ENCODE data around the gene PSMD5.
"Not testable (repeated sequence)": the region's sequence is repeated elsewhere in the genome, so short reads cannot be mapped to it uniquely, and the experiment has no call there.

Gene PSMD5

GRCh38 chr9:120807607-120808379 is 34.9 kb downstream of the PSMD5 start:
- H3K9ac ChIP-seq (ENCODE audit: low read depth, low read length, poor library complexity, severe bottlenecking), result no peak overlapping the region
- no peak overlapping the region for H2AFZ ChIP-seq (ENCODE audit: low read length)
- H3K36me3 ChIP-seq (ENCODE audit: insufficient read depth, low read length), result no peaks in the 10 kb centered on the region
- H4K20me1 ChIP-seq (ENCODE audit: insufficient read depth, low read length, poor library complexity, severe bottlenecking), result no peaks in the 10 kb centered on the region
- H3K4me3 ChIP-seq (ENCODE audit: low read length, poor library complexity, severe bottlenecking), result no peak overlapping the region
- no peaks in the 10 kb centered on the region for H3F3A ChIP-seq (ENCODE audit: low read depth)
- no peaks in the 10 kb centered on the region for H3K79me2 ChIP-seq (ENCODE audit: insufficient read depth, low read length)
- no peak for TF ChIP-seq EZH2phosphoT487 (IDR thresholded peaks at IDR 0.05; ENCODE audit: borderline replicate concordance)
- no peak for TF ChIP-seq CTCF (conservative IDR thresholded peaks at IDR 0.05; ENCODE audit: low read length)
- no peaks in the 10 kb centered on the region for H3K9me2 ChIP-seq (replicated peaks; ENCODE audit: low read depth, low read length)
- H3K4me2 ChIP-seq (ENCODE audit: low read depth, low read length, poor library complexity, severe bottlenecking), result no peak overlapping the region
- no peaks in the 10 kb centered on the region for H3K4me1 ChIP-seq (ENCODE audit: insufficient read depth, low read length, poor library complexity, severe bottlenecking)
- no peaks in the 10 kb centered on the region for H3K27me3 ChIP-seq (ENCODE audit: insufficient read depth, low read length, poor library complexity, severe bottlenecking)
- H3K9me3 ChIP-seq (ENCODE audit: insufficient read depth, low read depth, low read length), result peaks cover 23% of the 10 kb centered on the region; the same call in 1 of the 2 replicates

- H3K4me2 ChIP-seq (ENCODE audit: low read depth, low read length, poor library complexity, severe bottlenecking); H3K36me3 ChIP-seq (ENCODE audit: insufficient read depth, low read length); H3K9ac ChIP-seq (ENCODE audit: low read depth, low read length, poor library complexity, severe bottlenecking); H3K27me3 ChIP-seq (ENCODE audit: insufficient read depth, low read length, poor library complexity, severe bottlenecking); H3F3A ChIP-seq (ENCODE audit: low read depth); H3K9me2 ChIP-seq (replicated peaks; ENCODE audit: low read depth, low read length); H4K20me1 ChIP-seq (ENCODE audit: insufficient read depth, low read length, poor library complexity, severe bottlenecking); H3K4me1 ChIP-seq (ENCODE audit: insufficient read depth, low read length, poor library complexity, severe bottlenecking); H3K4me3 ChIP-seq (ENCODE audit: low read length, poor library complexity, severe bottlenecking); H2AFZ ChIP-seq (ENCODE audit: low read length); H3K79me2 ChIP-seq (ENCODE audit: insufficient read depth, low read length): not testable (repeated sequence)
- H3K9me3 ChIP-seq (ENCODE audit: insufficient read depth, low read depth, low read length), result peaks cover 23% of the 10 kb centered on the region; the same call in 1 of the 2 replicates
Observed at GRCh38 chr9:120804784-120805363, 37.8 kb downstream of the PSMD5 start.

- Histone ChIP-seq H3K36me3 (ENCODE audit: insufficient read depth, low read length) (no peaks in the 10 kb centered on the region), H3K79me2 (ENCODE audit: insufficient read depth, low read length) (no peaks in the 10 kb centered on the region), H3K9me2 (replicated peaks; ENCODE audit: low read depth, low read length) (no peaks in the 10 kb centered on the region), H3K27me3 (ENCODE audit: insufficient read depth, low read length, poor library complexity, severe bottlenecking) (no peaks in the 10 kb centered on the region), H3K9me3 (ENCODE audit: insufficient read depth, low read depth, low read length) (0 out of 2 replicates have a peak, but pooled peaks cover under 1% of the 10 kb centered on the region), H4K20me1 (ENCODE audit: insufficient read depth, low read length, poor library complexity, severe bottlenecking) (no peaks in the 10 kb centered on the region), H3K4me3 (ENCODE audit: low read length, poor library complexity, severe bottlenecking) (no peak overlapping the region), H3K4me2 (ENCODE audit: low read depth, low read length, poor library complexity, severe bottlenecking) (no peak overlapping the region), H2AFZ (ENCODE audit: low read length) (no peak overlapping the region), H3K9ac (ENCODE audit: low read depth, low read length, poor library complexity, severe bottlenecking) (no peak overlapping the region), H3F3A (ENCODE audit: low read depth) (no peaks in the 10 kb centered on the region), H3K4me1 (ENCODE audit: insufficient read depth, low read length, poor library complexity, severe bottlenecking) (no peaks in the 10 kb centered on the region)
- TF ChIP-seq EZH2phosphoT487 (IDR thresholded peaks at IDR 0.05; ENCODE audit: borderline replicate concordance), result no peak
- TF ChIP-seq CTCF (conservative IDR thresholded peaks at IDR 0.05; ENCODE audit: low read length), result no peak
Observed at GRCh38 chr9:120801441-120801840, 41.3 kb downstream of the PSMD5 start.
